Measurements from ENCODE around the gene TLK1. TPM values are rescaled to one million over a fixed set of nuclear protein-coding genes. Genes with fewer than 3 reads are reported as not detected.

The TLK1 gene
- total and polyA plus RNA-seq, 9 donors: 15.9 to 77.4 (median 61.7) TPM

GRCh38 chr2:171016125-171016524 is 144.6 kb downstream of the TLK1 start:
- no peaks in the 10 kb centered on the region for H3K27me3 ChIP-seq
- H3K4me1 ChIP-seq (ENCODE audit: insufficient read depth): no peaks in the 10 kb centered on the region
- 93 to 96% (median 93%) methylated on average over 9 of the region's 9 CpGs for WGBS, 3 donors
- DNase-seq: no peak
- no peak overlapping the region for H3K27ac ChIP-seq
- TF ChIP-seq POLR2A (IDR thresholded peaks at IDR 0.05) (no peak), EP300 (IDR thresholded peaks at IDR 0.05) (no peak), CTCF (IDR thresholded peaks at IDR 0.05) (no peak)
- no peak overlapping the region for H3K4me3 ChIP-seq
- H3K36me3 ChIP-seq: no peaks in the 10 kb centered on the region
- intact Hi-C loops (cut with DNase I): no loop called here
- no peaks in the 10 kb centered on the region for H3K9me3 ChIP-seq

GRCh38 chr2:171013851-171014250 is 146.8 kb downstream of the TLK1 start:
- H3K9me3 ChIP-seq: no peaks in the 10 kb centered on the region
- intact Hi-C loops (cut with DNase I): no loop called here
- H3K27ac ChIP-seq: no peak overlapping the region
- no peak for DNase-seq
- H3K4me3 ChIP-seq: no peak overlapping the region
- no peaks in the 10 kb centered on the region for H3K36me3 ChIP-seq
- no peaks in the 10 kb centered on the region for H3K27me3 ChIP-seq
- WGBS, 3 donors: 94 to 100% (median 97%) methylated on average over 1 of the region's 1 CpG
- H3K4me1 ChIP-seq (ENCODE audit: insufficient read depth): no peaks in the 10 kb centered on the region
- TF ChIP-seq POLR2A (IDR thresholded peaks at IDR 0.05) (no peak), CTCF (IDR thresholded peaks at IDR 0.05) (no peak), EP300 (IDR thresholded peaks at IDR 0.05) (no peak)

GRCh38 chr2:171009386-171009785 is 151.3 kb downstream of the TLK1 start:
- 95 to 99% (median 97%) methylated on average over 4 of the region's 4 CpGs for WGBS, 3 donors
- TF ChIP-seq POLR2A (IDR thresholded peaks at IDR 0.05) (no peak), EP300 (IDR thresholded peaks at IDR 0.05) (no peak), CTCF (IDR thresholded peaks at IDR 0.05) (no peak)
- DNase-seq: no peak
- Histone ChIP-seq H3K27me3 (no peaks in the 10 kb centered on the region), H3K4me3 (no peak overlapping the region), H3K27ac (no peak overlapping the region), H3K9me3 (no peaks in the 10 kb centered on the region), H3K36me3 (no peaks in the 10 kb centered on the region), H3K4me1 (ENCODE audit: insufficient read depth) (no peaks in the 10 kb centered on the region)
- intact Hi-C loops (cut with DNase I): no loop called here

- no peaks in the 10 kb centered on the region for H3K4me1 ChIP-seq (ENCODE audit: insufficient read depth)
- intact Hi-C loops (cut with DNase I): no loop called here
- no peak for DNase-seq
- 76 to 84% (median 82%) methylated on average over 2 of the region's 2 CpGs for WGBS, 3 donors
- H3K27ac ChIP-seq: no peak overlapping the region
- H3K36me3 ChIP-seq: no peaks in the 10 kb centered on the region
- no peak for TF ChIP-seq POLR2A (IDR thresholded peaks at IDR 0.05)
- TF ChIP-seq EP300 (IDR thresholded peaks at IDR 0.05): no peak
- no peak for TF ChIP-seq CTCF (IDR thresholded peaks at IDR 0.05)
- H3K9me3 ChIP-seq: no peaks in the 10 kb centered on the region
- H3K27me3 ChIP-seq: no peaks in the 10 kb centered on the region
- no peak overlapping the region for H3K4me3 ChIP-seq
Measured at GRCh38 chr2:171008550-171009205, 152.0 kb downstream of the TLK1 start.
